Measurements from ENCODE around the gene FRS3.

- TF ChIP-seq POLR2AphosphoS5 (IDR thresholded peaks at IDR 0.05; ENCODE audit: borderline replicate concordance, low read depth, low read length), result no peak
- no peak for TF ChIP-seq EZH2 (IDR thresholded peaks at IDR 0.05)
- no peak for TF ChIP-seq FOXP2 (optimal IDR thresholded peaks at IDR 0.05; ENCODE audit: control extremely low read depth, extremely low read length, insufficient read depth)
Measured at GRCh38 chr6:41821266-41821665, 41.6 kb upstream of the FRS3 start.
